ENCODE measurements around the gene NEURL3.
"Not testable (repeated sequence)": the region's sequence is repeated elsewhere in the genome, so short reads cannot be mapped to it uniquely, and the experiment has no call there.

NEURL3 gene, protein sequence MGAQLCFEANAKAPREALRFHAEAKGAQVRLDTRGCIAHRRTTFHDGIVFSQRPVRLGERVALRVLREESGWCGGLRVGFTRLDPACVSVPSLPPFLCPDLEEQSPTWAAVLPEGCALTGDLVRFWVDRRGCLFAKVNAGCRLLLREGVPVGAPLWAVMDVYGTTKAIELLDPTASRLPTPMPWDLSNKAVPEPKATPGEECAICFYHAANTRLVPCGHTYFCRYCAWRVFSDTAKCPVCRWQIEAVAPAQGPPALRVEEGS

GRCh38 chr2:96505231-96505889 is at the start of gene NEURL3:
Gene NEURL3 (minus strand): TSS chr2:96505357. CDS start chr2:96505286, 71 bp downstream.
- peak; percentile 60 for DNase-seq (ENCODE audit: low read depth)

- peak; percentile 68 for DNase-seq (ENCODE audit: low read depth)
Observed at GRCh38 chr2:96554293-96555145, 49.4 kb upstream of the NEURL3 start.

GRCh38 chr2:96553957-96554292 is 48.8 kb upstream of the NEURL3 start:
- DNase-seq (ENCODE audit: low read depth), result not testable (repeated sequence)

- no peak for DNase-seq (ENCODE audit: low read depth)
Observed at GRCh38 chr2:96553176-96553956, 48.2 kb upstream of the NEURL3 start.

DNA sequence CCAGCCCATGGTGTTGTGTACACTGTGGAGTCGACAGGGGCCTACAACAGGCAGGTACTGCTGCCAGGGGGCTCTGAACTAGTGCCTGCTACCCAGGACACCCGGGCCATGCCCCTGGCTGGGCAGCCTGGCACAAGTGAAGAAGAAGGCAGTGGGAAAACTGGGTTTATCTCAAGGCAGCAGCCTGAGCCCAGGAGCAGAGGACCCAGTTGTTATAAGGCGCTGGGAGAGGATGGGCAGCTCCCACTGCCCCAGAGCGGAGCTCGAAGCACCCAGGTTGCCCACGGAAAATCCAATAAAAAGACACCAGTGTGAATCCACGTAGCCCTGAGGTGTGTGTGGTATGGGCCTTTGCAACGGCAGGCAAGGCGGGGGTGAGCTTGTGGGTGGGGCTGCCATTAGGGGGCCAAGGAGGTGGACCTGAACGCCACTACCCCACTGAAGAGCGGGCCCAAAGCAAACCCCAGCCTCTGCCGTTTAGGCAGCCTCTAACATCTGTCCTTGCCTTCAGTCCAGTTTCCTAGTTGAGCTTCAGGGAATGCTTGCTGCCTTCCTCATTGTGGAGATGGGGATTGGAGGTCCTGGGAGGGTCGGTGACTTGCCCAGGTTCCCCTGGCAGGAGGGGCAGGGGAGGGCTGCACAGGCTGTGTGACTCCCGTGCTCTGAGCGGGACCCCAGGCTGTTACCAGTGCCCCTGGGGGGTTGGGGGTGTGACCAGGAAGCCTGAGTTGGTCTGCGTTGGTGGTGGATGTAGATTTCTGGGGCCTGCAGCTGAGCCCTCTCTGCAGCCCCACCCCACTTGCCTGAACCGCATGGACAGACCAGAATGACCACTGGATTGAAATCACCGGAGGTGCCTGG is 47.4 kb upstream of the NEURL3 start:
- no peak for DNase-seq (ENCODE audit: low read depth)

GRCh38 chr2:96551605-96552314 is 46.6 kb upstream of the NEURL3 start:
- DNase-seq (ENCODE audit: low read depth), result no peak

DNA sequence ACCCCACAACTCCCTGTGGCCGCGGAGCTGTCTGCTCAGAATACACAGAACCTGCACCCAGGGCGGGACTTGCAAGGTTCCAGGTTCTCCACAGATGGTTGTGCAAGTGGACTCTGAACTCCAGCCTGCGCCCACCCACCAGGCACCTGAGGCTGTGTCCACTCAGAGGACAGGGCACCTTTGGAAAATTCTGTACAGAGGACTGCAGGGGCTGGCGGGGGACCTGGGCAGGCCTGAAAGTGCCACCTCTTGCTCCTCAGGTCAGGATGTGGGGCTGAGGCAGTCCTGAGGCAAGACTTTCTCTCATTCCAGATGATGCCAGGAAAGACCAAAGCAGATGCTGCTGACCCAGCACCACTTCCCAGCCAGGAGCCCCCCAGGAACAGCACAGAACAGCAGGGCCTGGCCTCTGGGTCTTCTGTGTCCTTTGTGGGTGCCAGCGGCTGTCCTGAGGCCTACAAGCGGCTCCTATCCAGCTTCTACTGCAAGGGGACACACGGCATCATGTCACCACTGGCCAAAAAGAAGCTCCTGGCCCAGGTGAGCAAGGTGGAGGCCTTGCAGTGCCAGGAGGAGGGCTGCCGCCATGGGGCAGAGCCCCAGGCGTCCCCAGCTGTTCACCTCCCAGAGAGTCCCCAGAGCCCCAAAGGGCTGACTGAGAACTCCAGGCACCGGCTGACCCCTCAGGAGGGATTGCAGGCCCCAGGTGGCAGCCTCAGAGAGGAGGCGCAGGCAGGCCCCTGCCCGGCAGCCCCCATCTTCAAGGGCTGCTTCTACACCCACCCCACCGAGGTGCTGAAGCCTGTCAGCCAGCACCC is 45.8 kb upstream of the NEURL3 start:
- no peak for DNase-seq (ENCODE audit: low read depth)

GRCh38 chr2:96549967-96550786 is 45.0 kb upstream of the NEURL3 start:
- no peak for DNase-seq (ENCODE audit: low read depth)

- no peak for DNase-seq (ENCODE audit: low read depth)
Observed at GRCh38 chr2:96549466-96549785, 44.3 kb upstream of the NEURL3 start.

GRCh38 chr2:96548558-96549465 is 43.7 kb upstream of the NEURL3 start:
- no peak for DNase-seq (ENCODE audit: low read depth)

- DNase-seq (ENCODE audit: low read depth), result peak; percentile 71
Observed at GRCh38 chr2:96547731-96548171, 42.6 kb upstream of the NEURL3 start.

- DNase-seq (ENCODE audit: low read depth), result no peak
Observed at GRCh38 chr2:96547203-96547641, 42.1 kb upstream of the NEURL3 start.

DNA sequence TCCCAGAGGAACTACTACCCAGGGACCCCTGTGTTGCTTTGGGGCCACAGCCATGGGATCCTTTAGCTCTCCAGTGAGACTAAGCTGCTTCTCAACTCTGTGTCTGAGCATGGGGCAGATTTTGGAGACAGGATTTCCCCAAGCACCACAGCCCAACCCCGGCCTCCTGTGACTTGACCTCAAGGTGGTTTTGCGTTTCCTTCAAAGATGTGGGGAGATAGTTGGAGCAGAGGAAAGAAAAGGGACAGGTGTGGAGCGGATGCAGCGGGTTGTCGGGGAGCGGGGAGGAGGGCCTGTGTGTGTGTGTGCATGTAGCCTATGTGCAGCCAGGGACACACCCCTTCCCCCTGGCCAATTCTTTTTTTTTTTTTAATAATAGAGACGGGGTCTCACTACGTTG is 41.6 kb upstream of the NEURL3 start:
- no peak for DNase-seq (ENCODE audit: low read depth)

- no peak for DNase-seq (ENCODE audit: low read depth)
Observed at GRCh38 chr2:96546321-96546720, 41.2 kb upstream of the NEURL3 start.

DNA sequence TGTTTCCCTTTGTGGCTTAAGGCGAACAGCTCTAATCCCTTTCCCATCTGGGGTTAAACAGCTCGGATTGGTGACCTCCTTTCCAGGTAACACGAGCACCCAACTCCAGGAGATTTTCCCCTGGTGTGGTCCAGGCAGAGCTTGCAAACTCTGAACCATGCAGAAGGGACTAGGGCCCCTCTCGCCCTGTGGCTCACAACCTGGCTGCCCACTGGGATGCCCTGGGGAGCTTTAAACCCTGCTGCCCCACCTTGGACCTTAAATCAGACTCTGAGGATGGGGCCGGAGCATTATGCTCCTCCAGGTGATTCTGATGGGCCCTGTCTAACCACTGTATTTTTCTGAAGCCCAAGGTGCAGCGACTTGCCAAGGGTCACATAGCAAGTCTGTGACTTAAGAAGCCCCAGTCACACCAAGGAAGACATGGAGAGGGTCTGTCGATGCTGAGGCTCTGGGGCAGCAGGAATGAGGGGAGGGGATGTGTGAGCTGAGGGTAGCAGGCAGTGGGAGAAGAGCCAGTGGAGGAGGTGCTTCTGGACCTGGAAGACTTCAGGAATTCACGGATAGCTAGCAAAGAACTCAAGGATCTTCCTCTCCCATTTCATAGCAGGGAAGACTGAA is 37.3 kb upstream of the NEURL3 start:
- no peak for DNase-seq (ENCODE audit: low read depth)

GRCh38 chr2:96541398-96542152 is 36.4 kb upstream of the NEURL3 start:
- DNase-seq (ENCODE audit: low read depth), result peak; percentile 79
